GM18951 (cell line): ENCODE data around the gene NECAB3.

ENCODE experiments used
- POLR2A ChIP-seq: IDR thresholded peaks from 4 replicates; pipeline ENCODE4 v1.6.1; 2011; ENCODE audit warnings: mild to moderate bottlenecking; ENCODE audit not compliant: insufficient read length, insufficient read depth; ENCODE audit errors: extremely low read depth
- in situ Hi-C: fragments of 300-500 bp; cut with MboI; formaldehyde crosslinking; loops from one replicate; pipeline ENCODE4 v1.12.0; 2022; ENCODE audit warnings: low sequenced_read_pairs, mixed read lengths, inconsistent platforms; ENCODE audit not compliant: unreplicated experiment

The NECAB3 gene

DNA sequence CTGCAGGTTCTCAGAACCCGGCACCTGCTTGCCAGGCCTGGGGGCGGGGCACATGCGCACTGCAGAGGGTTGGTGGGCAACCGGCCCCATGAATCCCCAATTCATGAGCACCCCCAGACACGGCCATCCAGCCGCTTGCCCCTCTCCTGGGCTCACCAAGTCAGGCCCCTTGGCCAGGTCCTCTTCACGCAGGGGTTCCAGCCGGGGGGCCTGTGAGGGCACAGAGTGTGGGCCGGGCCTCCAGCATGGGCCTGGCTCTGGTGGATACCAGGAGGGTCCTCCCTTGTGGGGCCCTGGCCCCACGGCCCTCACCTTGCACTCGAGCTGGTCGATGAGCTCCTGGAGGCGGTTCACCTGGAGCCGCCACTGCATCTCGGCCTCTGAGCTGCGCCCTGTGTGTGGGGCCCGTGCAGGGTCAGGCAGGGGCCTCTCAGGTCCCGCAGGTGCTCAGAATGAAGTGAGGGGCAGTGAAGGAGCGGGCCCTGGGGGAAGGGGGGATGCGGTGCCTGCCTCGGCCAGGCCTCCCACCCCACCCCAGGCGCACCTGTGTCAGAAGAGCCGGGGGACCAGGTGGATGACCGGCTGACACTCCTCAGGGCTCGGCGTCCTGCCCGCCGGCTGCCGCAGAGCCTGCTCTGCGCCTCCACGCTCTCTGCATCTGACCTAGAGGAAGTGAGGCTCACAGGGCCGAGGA is 14.7 kb downstream of the NECAB3 start:
- in situ Hi-C loops: loop anchor here (10.0 kb wide), 1 partner anchor 205 kb away; no protein-coding TSS in a partner anchor
- TF ChIP-seq POLR2A: no peak

DNA sequence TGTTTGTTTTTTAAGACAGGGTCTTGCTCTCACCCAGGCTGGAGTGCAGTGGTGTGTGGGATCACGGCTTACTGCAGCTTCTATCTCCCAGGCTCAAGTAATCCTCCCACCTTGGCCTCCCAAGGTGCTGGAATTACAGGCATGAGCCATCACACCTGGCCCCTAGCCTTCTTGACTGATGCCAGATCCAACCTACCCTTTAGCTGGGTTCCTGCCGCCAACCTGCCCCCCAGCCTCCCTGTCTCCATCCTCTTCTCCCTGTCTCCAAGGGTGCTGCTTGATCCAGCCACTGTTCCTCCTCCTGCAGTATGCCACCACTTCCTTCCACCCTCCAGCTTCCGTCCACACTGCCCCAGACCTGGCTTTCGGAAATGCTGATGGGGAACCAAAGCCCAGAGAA is 15.3 kb downstream of the NECAB3 start:
- in situ Hi-C loops: no loop called here
- TF ChIP-seq POLR2A: no peak

DNA sequence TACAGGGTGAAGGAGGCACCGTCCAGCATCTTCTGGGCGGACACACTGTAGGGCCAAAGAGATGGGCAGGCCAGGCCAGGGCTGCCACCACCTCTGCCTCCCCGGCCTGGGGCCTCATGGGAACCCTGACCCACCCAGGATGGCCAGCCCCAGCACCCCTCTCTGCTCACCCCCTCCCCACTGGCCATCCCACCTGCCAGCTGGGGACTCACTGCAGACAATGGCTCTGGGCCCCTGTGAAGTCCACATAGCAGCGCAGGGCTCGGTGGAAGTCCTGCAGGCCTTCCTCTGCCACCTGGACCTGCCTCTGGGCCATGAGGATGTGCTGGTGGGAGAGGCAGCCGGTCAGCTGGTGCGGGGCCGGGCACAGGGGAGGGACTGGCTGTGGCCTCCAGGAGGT is 15.7 kb downstream of the NECAB3 start:
- in situ Hi-C loops: no loop called here
- no peak for TF ChIP-seq POLR2A

DNA sequence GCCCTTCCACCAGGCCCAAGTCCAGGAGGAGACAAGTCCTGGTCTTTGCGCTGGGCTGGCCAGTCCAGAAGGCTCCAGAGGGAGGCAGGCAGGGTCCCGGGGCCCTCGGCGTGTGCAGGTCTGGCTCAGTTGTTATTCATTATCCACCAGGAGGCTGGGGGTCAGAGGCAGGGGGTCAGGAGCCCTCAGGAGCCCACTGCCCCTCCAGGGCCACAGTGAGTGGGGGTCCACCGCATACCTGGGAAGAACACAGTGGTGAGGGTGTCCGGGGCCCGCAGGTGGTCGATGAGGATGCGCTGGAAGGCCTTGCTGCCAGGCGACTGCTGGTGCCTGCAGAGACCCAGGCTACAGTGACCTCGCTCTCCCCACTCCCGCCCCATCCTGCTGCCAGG is 16.5 kb downstream of the NECAB3 start:
- in situ Hi-C loops: no loop called here
- TF ChIP-seq POLR2A: no peak

DNA sequence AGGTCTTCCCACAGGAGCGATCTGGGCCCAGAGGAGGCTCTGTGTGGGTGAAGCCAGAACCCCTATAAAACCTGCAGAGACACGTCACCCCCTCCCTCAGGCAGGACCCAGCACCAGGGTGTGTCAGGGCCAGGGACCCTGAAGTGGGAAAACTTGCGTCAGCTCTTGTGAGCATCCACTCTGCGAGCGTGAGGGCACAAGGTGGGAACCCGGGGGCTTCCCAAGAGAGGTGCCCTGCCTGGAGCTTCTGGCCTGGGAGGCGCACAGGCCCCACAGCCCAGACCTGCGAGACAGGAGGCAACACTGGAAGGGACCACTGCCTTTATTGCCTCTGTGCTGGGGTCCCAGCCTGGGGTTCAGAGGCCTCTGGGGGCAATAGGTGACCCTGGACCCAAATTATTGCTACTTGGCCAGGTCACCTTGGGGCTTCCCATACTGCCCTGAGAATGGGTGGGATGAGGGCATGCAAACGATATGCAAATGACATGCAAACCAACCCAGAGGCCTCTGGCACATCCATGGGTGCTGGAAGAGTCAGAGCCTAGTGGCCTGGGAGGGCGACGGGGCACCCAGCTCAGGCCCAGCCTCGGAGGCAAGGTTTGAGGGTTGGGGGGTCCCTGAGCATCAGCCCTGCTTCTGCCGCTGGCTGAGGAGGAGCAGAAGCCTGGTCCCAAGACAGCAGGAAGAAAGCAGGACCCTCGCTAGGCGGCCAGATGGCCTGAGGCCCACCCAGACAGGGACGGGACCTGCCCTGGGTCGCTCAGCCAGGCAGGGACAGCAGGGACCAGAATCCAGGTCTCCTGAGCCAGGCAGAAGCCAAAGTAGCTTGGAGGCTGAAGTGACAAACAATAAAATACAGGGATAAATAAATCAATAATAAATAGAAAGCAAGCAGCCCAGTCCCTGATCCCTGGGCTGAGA is 17.2 kb downstream of the NECAB3 start:
- no peak for TF ChIP-seq POLR2A
- in situ Hi-C loops: no loop called here

DNA sequence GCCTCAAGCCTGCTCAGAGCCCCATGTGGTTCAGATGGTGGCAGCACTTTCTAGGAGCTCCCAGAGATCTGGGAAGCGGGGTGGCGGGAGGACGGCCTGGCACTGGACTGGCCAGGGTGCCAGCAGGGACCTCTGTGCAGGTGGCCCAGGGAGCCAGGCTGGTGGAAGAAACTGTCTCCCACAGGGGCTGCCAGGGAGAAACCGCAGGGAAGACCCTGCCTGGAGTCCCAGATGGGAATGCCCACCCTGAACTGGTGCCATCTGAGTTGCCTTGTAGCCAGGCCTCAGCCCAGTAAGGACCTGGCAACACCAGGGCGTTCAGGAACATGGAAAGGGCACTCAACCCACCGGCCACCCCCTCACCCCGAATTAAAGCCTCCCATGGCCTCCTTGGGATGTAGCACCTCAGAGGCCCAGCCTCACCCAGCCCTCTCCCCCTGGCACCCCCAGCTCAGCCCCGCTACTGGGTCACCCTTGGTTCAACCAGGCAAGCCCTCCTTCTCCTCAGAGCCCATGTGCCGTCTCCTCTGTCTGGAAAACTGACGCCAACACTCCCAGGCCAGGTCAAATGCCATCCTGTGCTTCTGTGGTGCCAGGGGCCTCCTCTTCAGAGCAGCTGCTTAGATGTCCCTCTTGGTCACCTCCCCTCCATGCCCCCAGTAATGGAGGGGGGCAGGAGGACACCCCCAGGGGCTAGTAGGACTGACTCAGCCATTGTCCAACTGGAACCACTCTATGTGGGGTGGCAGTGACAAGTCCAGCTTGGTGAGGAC is 18.0 kb downstream of the NECAB3 start:
- TF ChIP-seq POLR2A: no peak
- in situ Hi-C loops: no loop called here

DNA sequence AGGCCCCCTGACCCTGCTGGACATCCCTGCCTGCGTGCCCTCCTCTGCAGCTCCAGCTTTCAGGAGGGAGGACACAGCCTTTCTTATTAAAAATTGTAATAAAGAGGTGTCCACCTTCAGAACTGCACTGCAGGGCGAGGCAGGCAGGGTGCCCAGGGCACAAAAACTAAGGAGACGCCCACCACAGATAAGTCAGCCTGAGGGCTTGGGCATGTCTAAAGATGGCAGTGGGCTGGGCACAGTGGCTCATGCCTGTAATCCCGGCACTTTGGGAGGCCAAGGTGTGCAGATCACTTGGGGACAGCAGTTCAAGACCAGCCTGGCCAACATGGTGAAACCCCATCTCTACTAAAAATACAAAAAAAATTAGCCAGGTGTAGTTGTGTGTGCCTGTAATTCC is 19.1 kb downstream of the NECAB3 start:
- in situ Hi-C loops: no loop called here
- TF ChIP-seq POLR2A: no peak

DNA sequence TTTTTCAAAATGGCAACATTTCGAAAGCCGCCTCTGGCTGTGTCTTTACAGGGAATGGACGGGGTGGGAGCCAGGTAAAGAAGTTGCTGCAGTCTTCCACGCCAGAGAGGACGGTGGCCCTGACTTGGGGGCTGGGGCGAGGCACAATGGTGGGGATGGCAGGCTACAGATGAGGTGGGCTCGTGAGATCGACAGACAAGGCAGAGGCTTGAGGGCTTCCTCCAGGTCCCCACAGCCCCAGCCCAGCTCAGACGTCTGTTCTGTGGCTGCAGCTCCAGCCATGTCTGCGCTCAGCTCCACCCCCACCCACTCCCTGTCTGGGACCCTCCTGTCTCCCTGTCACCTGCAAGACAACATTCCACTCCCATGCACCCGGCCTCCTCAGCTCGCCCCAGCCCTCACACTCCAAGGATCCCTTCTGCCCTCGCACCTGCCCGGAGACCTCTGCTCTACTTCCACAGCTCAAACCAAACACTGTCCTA is 19.5 kb downstream of the NECAB3 start:
- TF ChIP-seq POLR2A: no peak
- in situ Hi-C loops: no loop called here

DNA sequence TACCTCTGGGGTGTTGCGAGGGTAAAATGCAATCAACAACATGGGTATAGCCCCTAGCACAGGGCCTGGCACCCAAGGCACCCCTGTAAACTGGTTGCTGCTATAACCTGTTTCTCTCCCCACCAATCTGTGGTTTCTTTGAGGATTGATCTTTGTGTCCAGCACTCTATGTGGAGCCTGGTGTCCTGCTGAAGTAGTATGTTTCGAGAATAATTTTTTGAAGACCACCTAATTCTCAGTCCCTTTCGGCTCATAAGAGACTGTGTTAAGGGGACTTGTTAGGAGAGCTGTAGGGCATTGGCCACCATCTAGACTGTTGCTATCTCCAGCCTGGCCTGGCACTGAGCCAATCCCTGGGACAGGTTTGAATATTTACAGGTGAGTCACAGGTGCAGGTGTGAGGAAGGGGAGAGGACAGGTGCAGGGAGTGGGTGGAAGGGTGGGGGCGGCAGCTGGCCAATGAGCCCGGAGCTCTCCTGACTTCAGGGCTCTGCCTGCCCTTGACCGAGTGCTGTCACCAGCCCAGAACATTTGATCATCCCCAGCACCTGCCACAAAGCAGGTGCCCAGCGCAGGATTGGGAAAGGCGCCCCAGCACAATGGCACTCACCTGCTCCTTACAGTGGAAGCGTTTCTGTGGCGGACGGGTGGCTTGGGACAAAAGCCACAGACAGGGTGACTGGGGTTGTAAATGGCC is 20.2 kb downstream of the NECAB3 start:
- in situ Hi-C loops: no loop called here
- TF ChIP-seq POLR2A: no peak

DNA sequence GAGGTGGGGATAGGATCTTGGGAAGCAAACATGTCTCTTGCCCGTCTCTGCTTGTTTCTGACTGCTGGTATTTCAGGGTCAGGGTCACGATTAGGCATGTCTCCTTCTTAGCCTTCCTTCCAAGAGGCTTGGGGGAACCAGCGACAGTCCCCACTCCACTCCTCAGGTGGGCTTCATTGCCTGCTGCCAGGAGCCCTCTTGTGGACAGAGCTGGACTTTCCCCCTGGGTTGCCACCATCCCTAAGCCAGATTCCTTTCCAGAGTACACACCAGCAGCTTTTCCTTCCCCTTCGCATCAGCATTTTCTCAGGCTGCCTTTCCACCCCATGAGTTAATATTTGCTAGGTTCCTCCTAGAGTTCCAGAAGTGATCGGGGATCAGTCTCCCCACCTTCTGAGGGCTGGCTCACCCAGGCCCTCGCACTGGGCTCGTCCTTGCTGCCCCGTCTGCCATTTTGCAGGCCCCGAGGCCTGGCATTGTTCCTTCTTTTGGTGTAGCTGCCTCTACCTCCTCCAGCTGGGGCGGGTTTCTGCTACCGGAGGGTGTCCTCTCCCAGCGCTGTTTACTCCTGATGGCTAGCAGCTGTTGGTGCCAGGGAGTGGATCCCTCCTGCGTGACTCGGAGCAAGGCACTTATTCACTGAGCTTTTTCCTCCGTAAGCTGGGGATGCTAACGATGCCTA is 20.9 kb downstream of the NECAB3 start:
- in situ Hi-C loops: no loop called here
- TF ChIP-seq POLR2A: no peak

DNA sequence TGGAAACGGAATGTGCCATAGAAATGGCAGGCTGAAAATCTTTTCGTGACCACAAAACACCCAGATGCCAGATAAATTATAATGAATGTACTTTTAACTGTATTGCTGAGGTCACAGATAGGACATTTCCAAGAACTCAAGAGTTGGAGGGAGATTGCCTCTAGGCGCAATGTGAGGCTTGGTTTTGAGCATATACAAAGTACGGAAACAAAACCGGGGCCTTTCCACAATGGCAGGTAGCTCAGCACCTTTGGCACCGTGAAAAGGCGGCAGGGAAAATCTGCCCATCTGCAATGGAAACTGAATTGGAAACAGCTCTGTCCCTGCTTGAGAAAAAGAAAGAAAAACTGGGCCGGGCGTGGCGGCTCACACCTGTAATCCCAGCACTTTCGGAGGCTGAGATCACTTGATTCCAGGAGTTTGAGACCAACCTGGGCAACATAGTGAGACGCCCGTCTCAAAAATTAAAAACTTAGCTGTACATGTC is 22.6 kb downstream of the NECAB3 start:
- in situ Hi-C loops: no loop called here
- TF ChIP-seq POLR2A: no peak

DNA sequence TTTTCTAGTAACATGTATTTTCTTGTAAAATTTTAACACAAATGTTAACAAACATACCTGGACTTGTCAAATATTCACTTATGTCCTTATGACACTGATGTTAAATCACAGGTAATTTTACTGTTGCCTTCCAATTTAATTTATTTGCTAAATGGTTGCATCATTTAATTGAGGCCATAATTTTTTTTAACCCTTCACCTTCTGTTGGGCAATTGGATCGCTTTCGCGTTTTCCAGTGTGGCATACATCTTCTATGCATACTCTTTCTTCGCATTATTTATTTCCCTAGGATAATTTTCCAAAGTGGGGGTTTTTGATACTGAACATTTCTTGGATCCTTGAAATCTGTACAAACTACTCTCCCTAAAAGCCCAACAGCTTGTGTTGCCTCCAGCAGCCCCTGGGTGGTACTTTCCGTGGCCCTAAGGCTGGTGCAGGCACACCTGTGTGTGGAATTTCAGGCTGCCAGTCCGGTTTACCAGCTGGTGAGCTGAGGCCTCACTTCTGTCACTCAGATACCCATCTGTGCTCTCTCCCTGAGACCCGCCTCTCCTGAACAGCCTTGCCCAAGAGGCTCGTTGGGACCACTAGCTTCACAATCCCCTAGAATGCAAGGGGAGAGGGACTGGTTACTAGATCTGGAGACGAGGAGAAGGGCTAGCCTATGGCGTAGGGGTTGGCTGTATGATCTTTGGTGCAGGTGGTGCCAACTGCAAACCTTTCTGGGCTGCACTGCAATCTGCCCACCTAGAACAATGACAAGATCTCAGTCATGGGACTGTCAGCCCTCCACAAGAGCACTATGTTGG is 23.3 kb downstream of the NECAB3 start:
- no peak for TF ChIP-seq POLR2A
- in situ Hi-C loops: no loop called here
